EL (cell line): ENCODE measurements around the gene DDR2.
"Not testable (repeated sequence)": the region's sequence is repeated elsewhere in the genome, so short reads cannot be mapped to it uniquely, and the experiment has no call there.

ENCODE experiments used
- DNase-seq: peaks from one replicate; pipeline ENCODE4 v3.0.0-alpha.2; 2016

Gene DDR2

DNA sequence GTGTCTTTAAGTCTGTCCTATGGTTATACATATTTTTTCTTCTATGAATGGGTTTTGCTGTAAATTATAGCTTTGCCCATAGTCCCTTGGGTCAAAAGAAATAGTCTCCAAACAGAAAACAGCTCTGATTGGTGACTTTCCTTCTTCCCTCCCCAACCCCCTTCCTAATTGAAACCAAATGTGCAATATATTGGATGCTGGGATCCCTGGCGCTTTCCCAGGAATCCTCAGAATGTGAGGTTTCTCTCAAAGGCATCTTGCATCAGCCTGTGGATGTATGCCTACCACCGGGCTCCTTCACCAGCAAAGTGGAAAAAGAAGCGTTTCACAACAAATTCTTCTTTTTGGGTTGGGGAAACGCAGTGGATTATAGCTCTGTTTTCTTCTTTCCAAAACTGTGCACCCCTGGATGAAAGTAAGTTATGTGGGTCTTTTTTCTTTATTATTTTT lies at the start of gene DDR2:
Gene DDR2 (plus strand): TSS at position 248 of the 450 bp plus-strand sequence. CDS start 86,600 bp downstream, outside the sequence.
- peak; percentile 98 for DNase-seq

DNA sequence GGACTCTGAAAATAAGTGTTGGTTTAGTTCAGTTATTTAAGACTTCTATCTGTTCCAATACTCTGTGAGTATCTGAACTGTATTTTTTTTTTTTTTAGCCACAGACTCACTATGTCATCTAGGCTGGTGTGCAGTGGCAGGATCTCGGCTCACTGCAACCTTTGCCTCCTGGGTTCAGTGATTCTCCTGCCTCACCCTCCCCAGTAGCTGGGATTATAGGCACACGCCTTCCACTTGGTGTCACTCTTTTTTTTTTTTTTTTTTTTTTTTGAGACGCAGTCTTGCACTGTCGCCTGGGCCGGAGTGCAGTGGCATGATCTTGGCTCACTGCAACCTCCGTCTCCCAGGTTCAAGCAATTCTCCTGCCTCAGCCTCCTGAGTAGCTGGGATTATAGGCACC lies 49.4 kb upstream of the DDR2 start:
- not testable (repeated sequence) for DNase-seq

DNA sequence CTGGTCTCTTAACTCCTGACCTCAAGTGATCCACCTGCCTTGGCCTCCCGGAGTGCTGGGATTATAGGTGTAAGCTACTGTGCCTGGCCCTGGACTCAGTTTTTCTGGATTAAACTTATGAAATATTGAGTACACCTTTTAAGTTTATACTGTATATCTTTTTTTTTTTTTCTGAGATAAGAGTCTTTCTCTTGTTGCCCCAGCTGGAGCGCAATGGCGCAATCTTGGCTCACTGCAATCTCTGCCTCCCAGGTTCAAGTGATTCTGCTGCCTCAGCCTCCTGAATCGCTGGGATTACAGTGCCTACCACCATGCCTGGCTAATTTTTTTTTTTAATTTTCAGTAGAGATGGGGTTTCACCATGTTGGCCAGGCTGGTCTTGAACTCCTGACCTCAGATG lies 47.2 kb upstream of the DDR2 start:
- not testable (repeated sequence) for DNase-seq

DNA sequence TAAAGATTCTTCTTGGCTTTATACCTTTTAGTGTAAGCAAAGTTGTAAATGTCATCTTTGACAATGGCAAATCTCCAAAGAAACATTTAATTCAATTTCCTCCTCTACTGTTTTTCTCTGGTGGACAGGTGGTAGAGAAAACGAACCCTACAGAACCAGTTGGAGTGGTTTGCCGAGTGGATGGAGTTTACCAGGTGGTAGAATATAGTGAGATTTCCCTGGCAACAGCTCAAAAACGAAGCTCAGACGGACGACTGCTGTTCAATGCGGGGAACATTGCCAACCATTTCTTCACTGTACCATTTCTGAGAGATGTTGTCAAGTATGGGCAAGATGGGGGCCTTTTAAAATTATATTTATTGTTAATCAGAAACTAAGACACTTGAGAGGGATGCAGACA lies 44.9 kb upstream of the DDR2 start:
- no peak for DNase-seq

DNA sequence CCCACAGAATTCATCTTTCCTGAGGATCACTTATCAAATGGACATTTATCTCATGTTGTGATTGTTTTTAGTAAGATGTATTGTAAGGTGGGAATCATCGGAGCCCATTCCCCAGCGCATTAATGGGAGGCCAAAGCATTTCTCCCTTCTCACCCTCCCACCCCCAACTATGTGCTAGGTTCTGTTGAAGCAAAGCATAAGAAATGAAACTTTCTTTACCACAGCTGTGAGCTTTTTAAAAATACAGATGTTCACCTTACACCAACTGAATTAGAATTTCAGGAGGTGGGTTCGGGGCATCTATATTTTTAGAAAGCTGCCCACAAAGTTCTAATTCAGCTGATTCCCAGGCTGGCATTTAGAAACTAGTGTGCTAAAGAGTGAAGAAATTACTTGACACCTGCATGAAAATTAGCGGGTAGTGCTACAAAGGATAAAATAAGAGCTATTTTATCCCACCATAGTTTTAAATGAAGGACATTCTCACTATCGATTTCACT lies 44.5 kb upstream of the DDR2 start:
- DNase-seq: no peak

DNA sequence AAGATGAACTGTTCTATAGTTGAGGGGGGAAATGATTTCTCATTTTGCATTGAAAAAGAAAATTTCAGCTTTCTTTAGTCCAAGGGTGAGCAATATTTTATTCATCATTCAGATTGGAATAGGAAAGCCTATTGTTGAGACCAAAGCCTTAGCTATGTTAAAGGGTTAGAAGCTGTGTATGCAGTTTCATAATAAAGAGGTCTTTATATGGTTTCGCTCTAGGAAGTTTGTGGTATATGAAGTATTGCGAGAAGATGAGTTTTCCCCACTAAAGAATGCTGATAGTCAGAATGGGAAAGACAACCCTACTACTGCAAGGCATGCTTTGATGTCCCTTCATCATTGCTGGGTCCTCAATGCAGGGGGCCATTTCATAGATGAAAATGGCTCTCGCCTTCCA lies 42.2 kb upstream of the DDR2 start:
- no peak for DNase-seq

DNA sequence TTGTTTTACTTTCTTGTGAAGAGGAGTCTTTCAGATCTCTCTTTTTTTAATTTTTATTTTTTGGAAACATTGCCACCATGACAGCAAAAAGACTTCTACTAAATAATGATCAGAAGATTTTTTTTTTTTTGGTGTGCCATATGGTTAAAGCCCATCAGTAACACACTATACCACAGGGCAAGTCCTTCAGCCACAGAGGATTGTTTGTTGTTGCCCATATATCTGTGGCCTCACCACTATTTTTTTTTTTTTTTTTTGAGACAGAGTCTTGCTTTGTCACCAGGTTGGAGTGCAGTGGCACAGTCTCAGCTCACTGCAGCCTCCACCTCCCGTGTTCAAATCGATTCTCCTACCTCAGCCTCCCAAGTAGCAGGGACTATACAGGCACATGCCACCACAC lies 41.6 kb upstream of the DDR2 start:
- no peak for DNase-seq

DNA sequence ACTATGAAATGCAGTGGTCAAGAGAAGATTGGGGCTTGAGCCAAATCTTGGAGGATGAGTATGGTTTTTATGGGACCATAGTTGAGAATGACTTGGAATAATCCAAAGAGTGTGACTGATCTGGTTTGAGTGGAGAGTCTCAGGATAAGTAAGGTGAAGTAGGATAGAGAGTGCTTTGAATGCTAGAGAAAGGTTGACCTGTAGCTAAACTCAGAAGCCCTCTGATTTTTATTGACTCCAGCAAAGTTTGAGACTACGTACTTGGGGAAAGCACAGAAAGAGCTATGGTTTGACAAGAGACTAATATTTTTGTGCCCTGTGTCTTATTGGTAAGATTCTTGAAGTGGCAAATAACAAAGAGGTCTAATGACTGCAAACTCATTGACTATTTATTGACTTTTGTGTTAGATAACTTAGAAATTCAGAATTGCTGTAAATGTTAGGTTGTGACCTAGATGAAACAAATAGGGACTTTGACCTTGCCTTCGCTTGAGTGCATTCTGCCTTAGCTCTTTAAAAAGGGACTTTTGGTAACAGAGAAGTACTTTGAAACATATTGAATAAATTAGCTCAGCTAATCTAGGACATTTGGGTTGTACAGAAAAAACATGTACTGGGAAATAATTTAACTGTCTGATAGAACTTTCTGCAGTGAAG lies 35.6 kb upstream of the DDR2 start:
- no peak for DNase-seq

DNA sequence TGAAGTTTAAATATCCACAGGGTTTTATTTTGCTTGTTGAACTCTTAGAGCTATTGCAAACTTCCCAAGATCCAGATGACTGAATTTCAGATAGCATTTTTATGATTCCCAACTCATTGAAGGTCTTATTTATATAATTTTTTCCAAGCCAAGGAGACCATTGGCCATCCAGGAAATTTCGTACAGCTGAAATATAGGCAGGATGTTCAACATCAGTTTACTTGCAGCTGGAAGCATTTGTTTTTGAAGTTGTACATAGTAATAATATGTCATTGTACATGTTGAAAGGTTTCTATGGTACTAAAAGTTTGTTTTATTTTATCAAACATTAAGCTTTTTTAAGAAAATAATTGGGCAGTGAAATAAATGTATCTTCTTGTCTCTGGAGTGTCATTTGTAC lies 32.8 kb upstream of the DDR2 start:
- DNase-seq: no peak

DNA sequence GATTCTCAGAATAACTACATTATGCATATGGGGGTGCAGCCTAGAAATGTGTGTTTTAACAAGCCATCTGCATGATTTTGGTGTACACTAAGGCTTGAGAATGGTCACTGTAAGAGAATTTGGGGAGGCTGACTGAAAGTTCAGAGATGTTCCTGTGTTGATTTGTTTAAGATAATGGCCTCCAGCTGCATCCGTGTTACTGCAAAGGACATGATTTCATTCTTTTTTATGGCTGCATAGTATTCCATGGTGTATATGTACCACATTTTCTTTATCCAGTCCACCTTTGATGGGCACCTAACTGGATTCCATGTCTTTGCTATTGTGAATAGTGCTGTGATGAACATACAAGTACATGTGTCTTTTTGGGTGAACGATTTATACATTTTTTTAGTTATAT lies 29.1 kb upstream of the DDR2 start:
- DNase-seq: not testable (repeated sequence)

DNA sequence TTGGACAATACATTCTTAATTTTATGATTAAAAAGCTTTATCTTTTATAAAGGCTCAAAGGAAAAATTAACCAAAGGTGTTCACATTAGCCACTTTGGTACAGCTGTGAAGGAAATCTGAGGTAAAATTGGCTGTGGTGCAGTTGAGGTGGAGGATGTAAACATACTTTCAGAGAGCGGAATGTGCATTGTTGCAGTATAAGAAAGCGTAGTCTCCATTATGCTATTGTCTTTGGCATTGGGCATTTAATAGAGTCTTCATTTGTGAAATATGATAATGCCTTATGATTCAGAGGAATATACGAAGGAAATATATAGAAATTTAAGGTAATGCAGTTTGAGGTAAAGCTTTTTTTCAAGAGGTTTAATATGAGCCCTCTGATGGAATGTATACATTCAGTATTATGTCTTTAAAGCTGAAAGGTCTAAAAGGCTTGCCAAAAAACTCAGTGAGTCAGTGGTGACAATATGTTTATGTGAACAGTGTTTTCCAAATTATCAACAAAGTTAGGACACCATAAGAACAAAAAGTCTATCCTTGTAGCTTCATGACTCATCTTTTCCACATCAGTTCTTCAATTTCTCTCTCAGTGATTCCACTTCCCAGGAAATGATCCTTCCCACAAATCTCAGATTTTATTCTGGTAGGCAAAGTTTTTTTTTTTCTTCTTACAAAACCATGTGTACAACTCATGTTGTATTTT lies 26.9 kb upstream of the DDR2 start:
- DNase-seq: peak; percentile 86

DNA sequence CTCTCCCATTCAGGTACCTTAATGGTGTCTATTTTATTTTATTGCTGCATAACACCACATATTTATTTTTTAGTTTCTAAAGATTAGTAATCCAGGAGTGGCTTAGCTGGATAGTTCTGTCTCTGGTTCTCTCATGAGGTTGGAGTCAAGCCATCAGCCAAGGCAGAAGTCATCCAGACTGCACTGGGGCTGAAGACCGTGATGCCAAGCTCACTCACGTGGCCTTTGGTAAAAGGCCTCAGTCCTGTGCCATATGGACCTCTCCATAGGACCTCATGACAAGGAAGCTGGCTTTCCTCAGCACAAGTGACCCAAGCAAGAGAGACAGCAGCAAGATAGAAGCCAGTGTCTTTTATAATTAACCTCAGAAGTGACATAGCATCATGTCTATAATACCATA lies 23.0 kb upstream of the DDR2 start:
- DNase-seq: no peak

DNA sequence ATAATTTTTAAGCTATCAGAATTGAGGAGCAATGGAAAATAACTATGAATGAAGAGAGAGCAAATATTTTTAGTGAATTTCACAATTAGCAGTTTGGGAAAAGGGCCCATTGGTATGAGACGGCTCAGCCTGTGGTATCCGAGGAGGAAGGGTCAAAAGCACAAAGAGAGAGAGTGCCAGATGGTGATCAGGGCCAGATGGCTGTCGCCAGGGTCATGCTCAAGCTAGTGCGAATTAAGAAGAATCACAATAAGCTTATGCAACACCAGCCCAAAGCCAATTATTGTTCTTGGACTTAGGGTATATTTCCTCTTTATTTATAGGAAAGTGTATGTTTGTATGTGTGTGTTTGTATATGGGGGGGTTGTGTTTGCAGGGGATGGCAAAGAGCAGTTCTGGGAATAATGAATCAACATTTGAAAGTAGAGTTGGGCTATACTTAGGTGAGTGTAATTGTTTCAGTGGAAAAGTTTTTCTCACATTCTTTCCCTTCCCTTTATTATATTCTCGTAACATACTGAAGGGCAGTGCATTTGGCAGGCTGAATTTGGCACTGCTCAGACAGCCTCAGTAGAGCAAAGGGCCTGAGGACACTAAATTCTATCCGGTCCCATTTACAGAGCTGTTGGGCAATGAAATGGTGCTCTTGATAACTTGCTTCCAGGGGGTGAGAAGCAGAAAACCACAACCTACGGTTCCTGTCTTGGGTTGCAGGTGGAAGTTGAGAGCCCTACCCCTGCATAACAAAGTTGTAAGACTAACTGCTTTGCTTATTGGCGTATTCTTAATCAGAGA lies 19.5 kb upstream of the DDR2 start:
- DNase-seq: no peak

DNA sequence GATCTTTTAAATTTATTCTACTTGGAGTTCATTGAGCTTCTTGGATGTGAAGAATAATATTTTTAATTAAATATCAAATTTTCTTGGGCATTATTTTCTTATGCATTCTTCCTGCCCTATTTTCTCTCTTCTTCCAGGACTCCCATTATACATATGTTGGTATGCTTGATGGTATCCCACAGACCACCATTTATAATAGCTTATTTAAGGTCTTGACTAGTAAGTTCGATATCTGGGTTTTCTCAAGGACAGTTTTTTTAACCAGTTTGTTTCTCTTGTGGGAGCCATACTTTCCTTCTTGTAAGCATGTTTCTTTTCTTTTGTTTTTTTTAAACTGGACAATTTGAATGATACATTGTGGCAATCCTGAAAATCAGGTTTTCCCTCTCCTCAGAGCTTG lies 15.4 kb upstream of the DDR2 start:
- no peak for DNase-seq

DNA sequence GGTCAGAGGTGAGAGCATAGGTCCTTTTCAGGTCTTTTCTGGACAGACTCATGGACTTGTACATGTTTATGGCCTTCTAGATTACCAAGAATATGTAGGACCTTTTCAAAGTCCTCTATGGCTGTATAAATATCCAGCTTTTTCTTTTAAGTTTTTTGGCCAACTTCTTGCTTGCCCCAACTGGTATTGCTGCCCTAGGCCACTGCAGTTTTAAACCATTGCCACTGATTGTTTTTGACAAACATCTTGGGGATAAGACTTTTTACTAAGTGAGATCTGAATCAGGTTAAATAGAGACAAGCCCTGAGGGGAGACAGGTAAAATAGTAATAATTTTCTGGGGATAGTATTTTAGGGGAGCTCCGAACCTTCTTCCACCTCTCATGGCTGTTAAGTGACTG lies 14.8 kb upstream of the DDR2 start:
- DNase-seq: no peak

DNA sequence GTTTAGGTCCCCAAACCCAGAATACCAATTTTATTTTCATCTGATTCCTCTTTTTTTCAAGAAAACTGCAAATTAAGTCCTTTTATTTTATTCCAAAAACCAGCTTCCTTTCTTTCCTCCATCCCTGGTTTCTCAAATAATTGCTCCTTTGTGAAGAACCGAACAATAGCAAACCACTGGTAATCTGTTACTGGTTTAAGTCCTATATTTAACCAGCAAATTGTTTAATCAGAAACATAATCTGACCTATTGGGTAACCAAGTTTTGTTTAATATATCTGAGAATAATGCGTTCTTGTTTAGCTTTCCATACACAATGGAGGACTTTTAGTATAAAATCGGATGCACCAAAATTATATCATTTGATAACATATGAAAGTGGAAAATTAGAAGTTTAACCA lies 13.2 kb upstream of the DDR2 start:
- DNase-seq: no peak

DNA sequence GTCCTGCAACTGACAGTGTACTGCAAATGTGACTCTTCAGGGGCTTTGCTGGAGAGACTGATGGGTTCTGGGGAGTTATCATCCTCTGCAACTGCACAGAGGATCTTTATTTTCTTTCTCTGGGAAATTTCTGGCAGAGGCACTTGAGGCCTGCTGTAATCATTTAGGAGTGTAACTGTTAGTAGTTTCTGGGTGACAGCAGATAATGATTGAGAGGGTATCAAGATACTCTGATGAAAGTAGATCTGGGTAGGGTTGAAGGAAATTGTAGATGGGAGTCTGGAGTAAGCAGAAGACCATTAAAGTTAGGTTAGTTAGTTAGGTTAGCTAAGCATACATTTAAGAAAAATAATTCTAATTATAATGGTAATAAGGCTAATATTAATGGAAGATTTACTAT lies 11.0 kb upstream of the DDR2 start:
- no peak for DNase-seq

DNA sequence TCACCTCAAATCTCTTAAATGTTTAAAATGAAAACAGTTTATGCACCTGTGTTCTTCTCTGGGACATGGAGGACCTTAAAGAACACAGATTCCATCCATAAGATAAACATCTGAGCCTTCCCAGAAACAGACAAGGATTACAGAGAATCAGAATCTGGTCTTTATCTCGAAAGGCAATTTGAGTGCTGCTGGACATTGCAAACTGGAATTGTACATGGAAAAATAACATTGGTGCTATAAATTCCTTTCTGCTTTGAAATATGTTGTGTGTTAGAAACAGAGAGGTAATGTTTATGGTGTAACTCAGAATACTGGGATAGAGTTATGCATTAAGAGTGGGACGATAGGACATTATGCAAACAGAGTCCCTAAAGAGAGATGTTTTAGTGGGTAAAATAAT lies 6.6 kb upstream of the DDR2 start:
- no peak for DNase-seq

DNA sequence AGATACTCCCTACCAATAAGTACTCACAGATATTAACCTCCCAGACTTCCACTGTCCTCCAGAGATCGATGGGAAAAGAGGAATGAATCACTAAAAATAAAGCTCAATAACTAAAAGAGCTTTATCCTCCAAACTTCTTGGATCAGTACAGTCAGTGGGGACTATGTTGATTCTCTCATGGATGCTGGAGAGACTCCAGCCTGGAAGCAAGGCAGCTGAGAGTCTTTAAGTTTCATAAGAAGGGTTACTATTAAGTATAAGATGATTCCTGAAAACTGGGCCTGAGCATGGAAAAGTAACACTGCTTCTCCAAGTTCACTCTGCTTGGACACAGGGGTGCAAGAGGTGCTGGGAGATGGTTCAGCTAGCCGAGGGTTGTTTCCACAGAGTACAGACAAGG lies 6.2 kb upstream of the DDR2 start:
- DNase-seq: no peak

DNA sequence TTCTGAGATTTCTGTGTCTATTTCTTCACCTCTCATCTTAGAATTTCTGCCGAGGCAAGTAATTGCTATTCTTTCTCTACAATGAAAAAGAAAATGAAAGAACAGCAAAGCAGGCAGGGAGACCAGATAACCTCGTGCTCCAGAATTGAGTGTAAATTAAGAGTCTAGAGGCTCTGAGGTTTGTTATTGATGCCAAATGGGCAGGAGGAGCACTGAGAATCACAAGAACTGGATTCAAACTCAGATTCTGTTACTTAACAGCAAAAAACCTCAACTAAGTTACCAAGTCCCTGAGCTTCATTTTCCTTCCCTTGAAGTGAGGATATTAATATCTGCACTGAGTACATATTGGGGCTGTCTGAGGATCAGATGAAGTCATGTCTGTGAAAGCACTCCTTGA lies 5.5 kb upstream of the DDR2 start:
- DNase-seq: no peak

DNA sequence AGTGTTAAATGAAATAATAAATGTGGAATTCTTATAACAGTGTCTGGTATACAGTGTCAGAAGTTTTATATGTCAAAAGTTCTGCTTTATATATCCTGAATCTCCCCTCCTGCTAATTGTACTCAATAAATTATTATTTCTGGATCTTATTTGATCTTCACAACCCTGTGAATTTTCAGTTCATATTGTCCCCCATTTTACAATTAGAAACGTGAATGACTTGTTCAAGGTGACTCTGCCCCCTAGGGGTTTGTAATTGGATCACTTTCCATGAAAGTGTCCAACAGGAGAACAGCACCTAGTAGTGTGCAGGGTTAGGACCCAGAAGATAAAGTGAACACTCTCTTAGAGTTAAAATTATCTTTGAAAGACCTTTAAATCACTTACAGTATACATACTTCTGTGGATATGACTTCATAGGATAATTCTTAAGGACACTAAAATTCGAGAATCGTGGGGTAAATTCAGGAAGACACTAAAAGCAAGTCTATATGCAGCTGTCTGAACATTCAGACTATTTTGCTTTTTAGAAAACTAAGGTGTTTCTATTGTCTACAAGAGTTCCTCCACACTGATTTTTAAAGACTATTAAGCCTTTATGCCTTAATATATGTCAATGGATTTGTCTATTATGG lies 4.5 kb upstream of the DDR2 start:
- peak; percentile 42 for DNase-seq

DNA sequence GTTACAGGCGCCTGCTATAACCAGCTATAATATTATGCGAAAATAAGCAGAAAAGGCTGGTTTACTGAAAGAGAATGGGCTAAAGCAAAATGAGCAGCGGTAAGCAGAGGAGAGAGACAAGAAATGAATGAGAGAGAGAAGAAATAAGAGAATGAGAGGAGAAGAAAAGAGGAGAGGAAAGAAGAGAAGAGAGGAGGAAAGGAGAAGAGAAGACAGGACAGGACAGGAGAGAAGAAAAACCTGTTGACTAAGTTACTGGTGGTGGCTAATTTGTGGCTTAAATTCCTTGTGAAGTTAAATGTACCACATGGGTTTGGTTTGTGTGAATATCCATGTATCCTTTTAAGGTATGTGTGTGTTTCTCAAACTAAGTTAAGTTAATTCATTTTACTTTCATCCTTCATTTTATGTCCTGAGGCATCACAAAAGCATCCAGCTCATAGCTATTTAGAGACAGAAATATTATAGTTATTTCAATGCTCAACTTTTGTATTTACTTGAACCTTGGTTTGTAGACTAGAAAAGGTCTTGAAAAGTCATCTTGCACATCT lies 3.1 kb upstream of the DDR2 start:
- DNase-seq: peak; percentile 37

DNA sequence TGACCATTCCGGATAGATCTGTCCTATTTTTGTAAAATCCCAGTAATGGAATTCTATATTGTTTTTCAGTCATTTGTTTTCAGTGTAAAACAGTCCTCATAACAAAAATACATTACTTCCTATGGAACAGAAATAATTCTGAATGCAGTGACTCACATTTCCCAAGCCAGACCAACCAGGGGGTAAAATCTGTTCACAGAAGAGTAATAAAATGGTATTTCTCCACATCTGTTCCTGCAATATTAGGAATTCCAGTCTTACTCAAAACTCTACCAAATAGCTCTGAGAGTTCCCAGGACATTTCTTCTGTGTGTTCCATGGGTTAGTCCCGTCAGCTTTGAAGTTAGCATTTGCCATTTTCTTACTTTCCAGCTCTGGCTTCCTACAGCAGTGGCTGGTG lies 2.6 kb upstream of the DDR2 start:
- peak; percentile 82 for DNase-seq
